OCI-LY1 (cell line): Measurements from ENCODE around the gene PACSIN2.

Source experiments
- EZH2 ChIP-seq: fragments of 200-600 bp; sonication (generic), shearing (Covaris generic); IDR thresholded peaks from 2 replicates; pipeline ENCODE4 v1.8.0; 2017; ENCODE audit warnings: borderline replicate concordance, mixed run types, mild to moderate bottlenecking, antibody characterized with exemption, low read length, moderate library complexity, mixed read lengths
- TF ChIP-seq, protein P1 (sequence below): fragments of 200-600 bp; sonication (generic), shearing (Covaris generic); IDR thresholded peaks from 2 replicates; pipeline ENCODE4 v1.5.1; 2017; ENCODE audit warnings: mild to moderate bottlenecking, antibody characterized with exemption, low read length, moderate library complexity, mixed read lengths

DNA sequence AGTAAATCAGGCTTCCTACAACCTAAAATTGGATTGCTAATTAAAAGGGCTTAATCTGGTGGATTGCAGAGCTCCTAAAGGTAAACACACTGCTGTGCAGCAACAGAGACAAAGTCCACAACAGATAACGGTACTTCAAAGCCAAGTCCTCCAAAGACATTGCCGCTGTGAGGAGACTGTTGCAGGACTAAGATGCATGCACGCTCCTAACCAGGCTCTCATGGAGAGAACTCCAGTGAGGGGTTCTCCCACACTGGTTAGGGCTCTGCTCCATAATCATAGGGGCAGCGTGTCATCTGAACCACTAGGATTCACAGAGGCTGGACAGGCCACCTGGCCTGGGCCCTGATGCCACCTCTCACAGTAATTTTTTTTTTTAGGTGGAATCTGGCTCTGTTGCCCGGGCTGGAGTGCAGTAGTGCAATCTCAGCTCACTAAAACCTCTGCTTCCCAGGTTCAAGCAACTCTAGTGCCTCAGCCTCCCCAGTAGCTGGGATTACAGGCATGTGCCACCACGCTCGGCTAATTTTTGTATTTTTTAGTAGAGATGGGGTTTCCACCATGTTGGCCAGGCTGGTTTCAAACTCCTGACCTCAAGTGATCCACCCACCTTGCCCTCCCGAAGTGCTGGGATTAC, 101.0 kb downstream of the PACSIN2 start:
- TF ChIP-seq, protein P1, sequence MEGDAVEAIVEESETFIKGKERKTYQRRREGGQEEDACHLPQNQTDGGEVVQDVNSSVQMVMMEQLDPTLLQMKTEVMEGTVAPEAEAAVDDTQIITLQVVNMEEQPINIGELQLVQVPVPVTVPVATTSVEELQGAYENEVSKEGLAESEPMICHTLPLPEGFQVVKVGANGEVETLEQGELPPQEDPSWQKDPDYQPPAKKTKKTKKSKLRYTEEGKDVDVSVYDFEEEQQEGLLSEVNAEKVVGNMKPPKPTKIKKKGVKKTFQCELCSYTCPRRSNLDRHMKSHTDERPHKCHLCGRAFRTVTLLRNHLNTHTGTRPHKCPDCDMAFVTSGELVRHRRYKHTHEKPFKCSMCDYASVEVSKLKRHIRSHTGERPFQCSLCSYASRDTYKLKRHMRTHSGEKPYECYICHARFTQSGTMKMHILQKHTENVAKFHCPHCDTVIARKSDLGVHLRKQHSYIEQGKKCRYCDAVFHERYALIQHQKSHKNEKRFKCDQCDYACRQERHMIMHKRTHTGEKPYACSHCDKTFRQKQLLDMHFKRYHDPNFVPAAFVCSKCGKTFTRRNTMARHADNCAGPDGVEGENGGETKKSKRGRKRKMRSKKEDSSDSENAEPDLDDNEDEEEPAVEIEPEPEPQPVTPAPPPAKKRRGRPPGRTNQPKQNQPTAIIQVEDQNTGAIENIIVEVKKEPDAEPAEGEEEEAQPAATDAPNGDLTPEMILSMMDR: no peak
- TF ChIP-seq EZH2: no peak
